NCI-H82 treated with DMSO at 0.1 percent for 48 hours (cell line): ENCODE measurements around the gene ADCY2.
A peak's percentile ranks its signal among the peaks of the same experiment; 100 is the strongest.

Experiments
- DNase-seq: peaks from one replicate; lab custom pipeline; 2025; ENCODE audit not compliant: unreplicated experiment; lab: John Stamatoyannopoulos, UW

ADCY2 gene

GRCh38 chr5:7822449-7822848 lies 426.5 kb downstream of the ADCY2 start:
- DNase-seq = no peak

GRCh38 chr5:7823594-7823993 lies 427.7 kb downstream of the ADCY2 start:
- no peak for DNase-seq

- DNase-seq = no peak
Measured at GRCh38 chr5:7824995-7825394, 429.1 kb downstream of the ADCY2 start.

GRCh38 chr5:7825630-7826029 lies 429.7 kb downstream of the ADCY2 start:
- no peak for DNase-seq

GRCh38 chr5:7827610-7828009 lies 431.7 kb downstream of the ADCY2 start:
- DNase-seq = no peak

- DNase-seq = no peak
Measured at GRCh38 chr5:7828269-7828668, 432.3 kb downstream of the ADCY2 start.

GRCh38 chr5:7834982-7835381 lies 439.0 kb downstream of the ADCY2 start:
- no peak for DNase-seq

GRCh38 chr5:7837403-7837802 lies 441.5 kb downstream of the ADCY2 start:
- no peak for DNase-seq

- no peak for DNase-seq
Measured at GRCh38 chr5:7842531-7842930, 446.6 kb downstream of the ADCY2 start.

GRCh38 chr5:7844901-7845300 lies 449.0 kb downstream of the ADCY2 start:
- DNase-seq = no peak

- DNase-seq = no peak
Measured at GRCh38 chr5:7845557-7845956, 449.6 kb downstream of the ADCY2 start.

- DNase-seq = no peak
Measured at GRCh38 chr5:7846327-7846726, 450.4 kb downstream of the ADCY2 start.

- DNase-seq = no peak
Measured at GRCh38 chr5:7848296-7848695, 452.4 kb downstream of the ADCY2 start.

- DNase-seq = no peak
Measured at GRCh38 chr5:7849681-7850394, 453.9 kb downstream of the ADCY2 start.

- DNase-seq = peak; percentile 19
Measured at GRCh38 chr5:7850395-7851239, 454.7 kb downstream of the ADCY2 start, which contains the start of gene CFAP90. CFAP90 (minus strand) TSS chr5:7851133; CDS start chr5:7851021, 112 bp downstream.

GRCh38 chr5:7851240-7851592 lies 455.3 kb downstream of the ADCY2 start:
- no peak for DNase-seq

- DNase-seq = no peak
Measured at GRCh38 chr5:7851617-7852289, 455.8 kb downstream of the ADCY2 start.

- no peak for DNase-seq
Measured at GRCh38 chr5:7852542-7852941, 456.6 kb downstream of the ADCY2 start.

GRCh38 chr5:7852988-7853387 lies 457.1 kb downstream of the ADCY2 start:
- no peak for DNase-seq

GRCh38 chr5:7855611-7856010 lies 459.7 kb downstream of the ADCY2 start:
- no peak for DNase-seq

GRCh38 chr5:7856855-7857254 lies 460.9 kb downstream of the ADCY2 start:
- peak; percentile 24 for DNase-seq

- no peak for DNase-seq
Measured at GRCh38 chr5:7857361-7857760, 461.4 kb downstream of the ADCY2 start.
